Measurements from ENCODE around the gene GAR1. TPM values are rescaled to one million over a fixed set of nuclear protein-coding genes. Genes with fewer than 3 reads are reported as not detected.

Gene GAR1
- total RNA-seq, 1 experiment from 2014 or later: 9.7 TPM

DNA sequence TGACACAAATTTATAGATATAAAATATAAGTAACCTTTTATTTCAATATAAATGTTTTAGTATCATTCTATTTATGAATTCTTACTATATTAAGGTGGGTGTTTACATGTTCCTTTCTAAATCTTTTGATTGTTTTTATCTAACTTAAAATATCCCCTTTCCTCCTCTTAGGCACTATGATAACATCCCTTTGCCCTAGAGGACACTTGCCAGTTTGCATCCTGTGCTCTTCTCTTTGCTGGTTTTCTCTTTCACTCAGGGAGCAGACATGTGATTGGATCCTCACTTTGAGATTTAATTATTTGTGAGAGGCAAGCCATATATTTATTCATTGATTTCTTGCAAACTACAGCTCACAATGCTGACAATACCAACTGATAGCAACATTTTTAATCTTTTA lies 48.6 kb downstream of the GAR1 start:
- no peak overlapping the region for H3K4me3 ChIP-seq (ENCODE audit: insufficient read depth, low read depth, low read length)
- no peaks in the 10 kb centered on the region for H3K27me3 ChIP-seq (ENCODE audit: control insufficient read depth, insufficient read depth, low read length)
- H3K36me3 ChIP-seq (replicated peaks; ENCODE audit: control insufficient read depth, insufficient read depth, low read length): no peaks in the 10 kb centered on the region
- DNase-seq: peak; percentile 7

DNA sequence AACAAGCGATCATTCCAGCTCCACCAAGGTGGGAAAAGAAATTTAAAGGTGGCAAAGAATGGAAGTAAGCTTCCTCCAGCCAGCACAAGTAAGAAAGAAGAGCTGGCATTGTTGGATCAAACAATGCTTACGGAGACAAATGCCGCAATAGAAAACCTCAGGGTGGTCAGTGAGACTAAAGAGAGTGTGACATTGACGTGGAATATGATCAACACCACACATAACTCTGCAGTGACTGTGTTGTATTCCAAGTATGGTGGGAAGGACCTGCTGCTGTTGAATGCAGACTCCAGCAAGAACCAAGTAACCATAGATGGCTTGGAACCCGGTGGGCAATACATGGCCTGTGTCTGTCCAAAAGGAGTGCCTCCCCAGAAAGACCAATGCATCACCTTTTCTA lies 54.5 kb downstream of the GAR1 start:
- no peaks in the 10 kb centered on the region for H3K36me3 ChIP-seq (replicated peaks; ENCODE audit: control insufficient read depth, insufficient read depth, low read length)
- H3K27me3 ChIP-seq (ENCODE audit: control insufficient read depth, insufficient read depth, low read length): no peaks in the 10 kb centered on the region
- H3K4me3 ChIP-seq (ENCODE audit: insufficient read depth, low read depth, low read length): no peak overlapping the region
- no peak for DNase-seq

DNA sequence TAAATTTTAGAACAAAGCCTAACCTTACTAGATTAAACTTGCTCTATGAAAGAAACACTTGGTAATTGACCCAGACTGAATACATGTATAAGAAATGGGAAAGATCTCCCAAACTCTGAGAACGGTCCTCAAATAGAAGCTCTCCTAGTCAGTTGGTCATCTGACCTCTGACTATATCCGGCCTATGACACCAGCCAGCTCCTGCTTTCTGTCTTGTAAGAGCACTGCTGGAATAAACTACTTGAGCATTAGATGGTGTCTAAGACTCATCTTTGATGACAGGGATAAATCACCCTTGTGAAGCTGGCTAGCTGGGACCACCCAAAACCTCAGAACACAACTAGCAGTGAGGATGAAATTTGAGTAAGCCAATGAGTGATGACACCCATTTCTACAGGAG lies 56.5 kb downstream of the GAR1 start:
- Histone ChIP-seq H3K27me3 (ENCODE audit: control insufficient read depth, insufficient read depth, low read length) (no peaks in the 10 kb centered on the region), H3K36me3 (replicated peaks; ENCODE audit: control insufficient read depth, insufficient read depth, low read length) (no peaks in the 10 kb centered on the region), H3K4me3 (ENCODE audit: insufficient read depth, low read depth, low read length) (no peak overlapping the region)
- DNase-seq: no peak

DNA sequence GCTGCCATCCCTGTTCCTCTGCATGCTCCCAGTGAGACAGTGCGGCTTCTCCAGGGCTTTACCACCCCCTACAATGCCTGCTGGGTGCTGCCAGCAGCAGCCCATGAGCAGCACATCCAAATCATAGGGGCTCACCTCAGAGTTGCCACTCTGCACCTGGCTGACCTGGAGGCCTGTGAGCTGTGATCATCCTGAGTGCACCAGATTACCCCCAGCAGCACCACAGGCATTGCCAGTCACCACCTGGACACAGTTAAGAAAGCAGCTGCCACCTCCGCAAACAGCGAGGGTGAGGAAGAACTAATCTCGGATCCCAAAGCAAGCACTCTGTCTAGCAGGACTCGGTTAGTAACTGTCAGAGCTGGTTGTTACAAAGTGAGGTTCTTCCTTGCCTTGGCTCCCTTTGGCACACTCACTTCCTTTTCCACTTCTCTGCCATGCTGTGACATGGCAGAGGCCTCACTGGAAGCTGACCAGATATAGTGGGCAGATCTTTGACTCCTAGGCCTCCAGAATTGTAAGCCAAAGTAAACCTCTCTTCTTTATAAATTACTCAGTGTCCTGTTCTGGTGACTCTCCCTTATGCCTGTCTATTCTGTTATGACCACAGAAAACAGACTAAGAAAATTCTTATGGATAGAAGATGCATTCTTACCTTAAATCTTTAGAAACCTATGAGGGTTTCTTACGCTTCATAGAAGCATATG lies 57.5 kb downstream of the GAR1 start:
- Histone ChIP-seq H3K36me3 (replicated peaks; ENCODE audit: control insufficient read depth, insufficient read depth, low read length) (no peaks in the 10 kb centered on the region), H3K4me3 (ENCODE audit: insufficient read depth, low read depth, low read length) (no peak overlapping the region), H3K27me3 (ENCODE audit: control insufficient read depth, insufficient read depth, low read length) (no peaks in the 10 kb centered on the region; the same call in 1 of the 2 replicates)
- DNase-seq: no peak

DNA sequence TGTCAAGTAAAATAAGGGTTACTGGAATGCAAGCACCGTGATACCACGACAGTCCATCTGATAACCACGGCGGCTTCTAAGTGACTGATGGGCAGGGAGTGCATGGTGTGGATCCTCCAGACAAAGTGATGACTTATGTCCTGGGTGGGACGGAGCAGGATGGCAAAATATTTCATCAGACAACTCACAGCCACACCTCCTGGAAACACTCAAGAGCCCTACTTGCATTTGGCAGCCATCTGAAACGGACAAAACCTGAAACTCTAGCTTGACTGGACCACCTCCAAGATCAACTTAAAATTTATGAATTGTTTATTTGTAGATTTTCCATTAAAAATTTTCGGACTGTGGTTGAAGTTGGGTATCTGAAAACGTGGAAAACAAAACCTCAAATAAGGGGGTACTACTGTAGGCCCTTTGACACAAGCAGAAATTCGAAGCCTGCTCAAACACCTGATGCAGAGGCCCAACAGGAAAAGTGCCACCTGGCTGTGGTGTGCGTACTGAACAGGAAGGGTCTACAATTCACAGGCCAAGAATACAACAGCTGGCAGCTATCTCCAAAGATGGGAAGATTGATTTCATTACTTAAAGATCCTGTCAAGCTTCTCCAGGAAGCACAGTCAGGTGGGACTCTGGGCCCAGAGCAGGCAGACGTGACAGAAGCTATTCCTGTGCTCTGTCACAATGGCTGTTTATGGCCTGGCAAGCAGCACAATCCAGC lies 58.4 kb downstream of the GAR1 start:
- H3K36me3 ChIP-seq (replicated peaks; ENCODE audit: control insufficient read depth, insufficient read depth, low read length): no peaks in the 10 kb centered on the region
- DNase-seq: no peak
- no peaks in the 10 kb centered on the region; the same call in 1 of the 2 replicates for H3K27me3 ChIP-seq (ENCODE audit: control insufficient read depth, insufficient read depth, low read length)
- no peak overlapping the region for H3K4me3 ChIP-seq (ENCODE audit: insufficient read depth, low read depth, low read length)

Other genes with a start within 250 kb of the GAR1 start
- 48.4 and 63.5 TPM in 2 replicates for gene CASP6, start 112.3 kb upstream of the GAR1 start, total RNA-seq (2014; rRNA removed; shearing (Covaris generic))
- gene PLA2G12A, start 85.7 kb upstream of the GAR1 start, total RNA-seq (2014; rRNA removed; shearing (Covaris generic)): 41.3 and 49.2 TPM in 2 replicates
- gene CFI, start 13.8 kb upstream of the GAR1 start, total RNA-seq (2014; rRNA removed; shearing (Covaris generic)): not detected in 2 replicates
- gene RRH, start 12.2 kb downstream of the GAR1 start, total RNA-seq (2014; rRNA removed; shearing (Covaris generic)): not detected in 2 replicates
- 0.07 and 0.14 TPM in 2 replicates for gene LRIT3, start 32.3 kb downstream of the GAR1 start, total RNA-seq (2014; rRNA removed; shearing (Covaris generic))
- 4.1 and 5.3 TPM in 2 replicates for gene EGF, start 97.1 kb downstream of the GAR1 start, total RNA-seq (2014; rRNA removed; shearing (Covaris generic))

All from H7 (cell line).